IMR-90 (cell line): ENCODE results near the gene HS2ST1. TPM values are rescaled to one million over a fixed set of nuclear protein-coding genes. Genes with fewer than 3 reads are reported as not detected.

Source experiments
- ATAC-seq: fragments of 200-7000 bp; cut with Tn5 transposase; 2 replicates; pipeline ENCODE4 v1.9.1; 2020; ENCODE audit warnings: low read depth, mild to moderate bottlenecking, moderate library complexity
- BruUV-seq: library from RNA; stranded (reverse); fragments of 400-500 nt; replicated peaks from 2 replicates; lab custom pipeline; 2021; lab: Mats Ljungman, UMichigan
- CTCF ChIA-PET: fragments of 300-600 bp; formaldehyde crosslinking; extraction: SDS; loops from one replicate; lab custom pipeline; 2021; ENCODE audit warnings: antibody characterized with exemption; lab: Yijun Ruan, JAX
- POLR2A ChIA-PET: fragments of 300-600 bp; sonication (Branson Sonifier 250); formaldehyde crosslinking; loops from one replicate; lab custom pipeline; 2022; ENCODE audit warnings: antibody characterized with exemption; ENCODE audit not compliant: unreplicated experiment; lab: Charles Lee
- DNase-seq: peaks from one replicate; pipeline ENCODE4 v3.0.0; 2013
- H2AFZ ChIP-seq: replicated peaks from 2 replicates; pipeline ENCODE3; 2013; ENCODE audit warnings: low read length, mild to moderate bottlenecking; ENCODE audit not compliant: poor library complexity
- H2AK5ac ChIP-seq: 2 replicates; pipeline ENCODE4 v1.6.1; 2013; ENCODE audit warnings: low read depth, low read length, inconsistent platforms
- H2AK9ac ChIP-seq: replicated peaks from 2 replicates; pipeline ENCODE3; 2013; ENCODE audit warnings: mild to moderate bottlenecking, low read depth, low read length, moderate library complexity; ENCODE audit not compliant: poor library complexity
- H2BK120ac ChIP-seq: 2 replicates; pipeline ENCODE4 v1.6.1; 2013; ENCODE audit warnings: low read depth, low read length, inconsistent platforms
- H2BK15ac ChIP-seq: 3 replicates; pipeline ENCODE4 v1.6.1; 2013; ENCODE audit warnings: low read depth, low read length, inconsistent platforms
- H2BK20ac ChIP-seq: 2 replicates; pipeline ENCODE4 v1.6.1; 2013; ENCODE audit warnings: low read depth, mild to moderate bottlenecking, inconsistent platforms, low read length, moderate library complexity
- H2BK5ac ChIP-seq: 2 replicates; pipeline ENCODE4 v1.6.1; 2013; ENCODE audit warnings: mild to moderate bottlenecking, low read depth, low read length, inconsistent platforms; ENCODE audit not compliant: poor library complexity, severe bottlenecking
- H3K14ac ChIP-seq: replicated peaks from 2 replicates; pipeline ENCODE4 v1.6.1; 2013; ENCODE audit warnings: low read depth, low read length, inconsistent platforms
- H3K18ac ChIP-seq: 2 replicates; pipeline ENCODE4 v1.6.1; 2013; ENCODE audit warnings: low read depth, low read length, control low read depth
- H3K23ac ChIP-seq: 2 replicates; pipeline ENCODE4 v1.6.1; 2013; ENCODE audit warnings: low read depth, low read length, inconsistent platforms
- H3K27ac ChIP-seq: 2 replicates; pipeline ENCODE4 v1.5.1; 2013; ENCODE audit warnings: mild to moderate bottlenecking, control low read depth, low read length; ENCODE audit not compliant: insufficient read depth
- H3K27me3 ChIP-seq: 2 replicates; pipeline ENCODE4 v1.6.1; 2013; ENCODE audit warnings: low read length; ENCODE audit not compliant: control insufficient read depth, insufficient read depth
- H3K36me3 ChIP-seq: 2 replicates; pipeline ENCODE4 v1.6.1; 2013; ENCODE audit warnings: low read length, mixed read lengths; ENCODE audit not compliant: control insufficient read depth, insufficient read depth
- H3K4ac ChIP-seq: 2 replicates; pipeline ENCODE4 v1.6.1; 2013; ENCODE audit warnings: low read depth, low read length, inconsistent platforms
- H3K4me1 ChIP-seq: 2 replicates; pipeline ENCODE4 v1.6.1; 2013; ENCODE audit warnings: low read length, mixed read lengths; ENCODE audit not compliant: control insufficient read depth, insufficient read depth
- H3K4me2 ChIP-seq: 2 replicates; pipeline ENCODE4 v1.6.1; 2013; ENCODE audit warnings: low read depth, mild to moderate bottlenecking, control low read depth, low read length, moderate library complexity
- H3K4me3 ChIP-seq: 2 replicates; pipeline ENCODE4 v1.5.1; 2013; ENCODE audit warnings: low read depth, mild to moderate bottlenecking, control low read depth, low read length, moderate library complexity; ENCODE audit not compliant: insufficient read depth
- H3K56ac ChIP-seq: 2 replicates; pipeline ENCODE4 v1.6.1; 2013; ENCODE audit warnings: low read length, inconsistent platforms; ENCODE audit not compliant: insufficient read depth; ENCODE audit errors: extremely low read depth
- H3K79me1 ChIP-seq, 2 experiments: 2 replicates each; pipeline ENCODE4 v1.6.1; 2013; ENCODE audit warnings: low read length in 2 of 2, inconsistent platforms in 1 of 2, low read depth in 1 of 2
- H3K9ac ChIP-seq: 2 replicates; pipeline ENCODE4 v1.6.1; 2013; ENCODE audit warnings: low read depth, low read length, control low read depth
- H3K9me1 ChIP-seq: 2 replicates; pipeline ENCODE4 v1.6.1; 2013; ENCODE audit warnings: low read length, inconsistent platforms; ENCODE audit not compliant: insufficient read depth
- H3K9me3 ChIP-seq: 2 replicates; pipeline ENCODE4 v1.6.1; 2013; ENCODE audit warnings: low read length; ENCODE audit not compliant: control insufficient read depth, insufficient read depth
- H4K20me1 ChIP-seq: 2 replicates; pipeline ENCODE4 v1.6.1; 2013; ENCODE audit warnings: low read length, inconsistent platforms; ENCODE audit not compliant: insufficient read depth
- H4K5ac ChIP-seq: 2 replicates; pipeline ENCODE4 v1.6.1; 2013; ENCODE audit warnings: mild to moderate bottlenecking, low read depth, low read length, control low read depth
- H4K8ac ChIP-seq, 2 experiments: 2 replicates each; pipeline ENCODE4 v1.6.1; 2013; ENCODE audit warnings: low read depth in 2 of 2, low read length in 2 of 2, control low read depth in 1 of 2, inconsistent platforms in 1 of 2
- H4K91ac ChIP-seq: 2 replicates; pipeline ENCODE4 v1.6.1; 2013; ENCODE audit warnings: low read depth, low read length, inconsistent platforms; ENCODE audit not compliant: insufficient read depth
- FOS ChIP-seq: fragments of 150-350 bp; IDR thresholded peaks from 2 replicates; pipeline ENCODE4 v1.6.1; 2016; ENCODE audit warnings: low read depth, low read length
- MAFK ChIP-seq: IDR thresholded peaks from 2 replicates; pipeline ENCODE4 v1.6.1; 2012; ENCODE audit warnings: low read depth, low read length, improper control_type of control experiment
- MAZ ChIP-seq: IDR thresholded peaks from 2 replicates; pipeline ENCODE4 v1.6.1; 2012; ENCODE audit warnings: low read depth, mild to moderate bottlenecking, low read length, improper control_type of control experiment, moderate library complexity, borderline replicate concordance
- NFE2L2 ChIP-seq: fragments of 150-350 bp; IDR thresholded peaks from 2 replicates; pipeline ENCODE4 v1.6.1; 2016; ENCODE audit warnings: low read depth, mild to moderate bottlenecking, low read length
- RCOR1 ChIP-seq: IDR thresholded peaks from 2 replicates; pipeline ENCODE4 v1.6.1; 2012; ENCODE audit warnings: mild to moderate bottlenecking, low read length, improper control_type of control experiment; ENCODE audit not compliant: insufficient replicate concordance
- RFX5 ChIP-seq: IDR thresholded peaks from 2 replicates; pipeline ENCODE4 v1.8.0; 2012; ENCODE audit warnings: low read depth, mild to moderate bottlenecking, low read length, moderate library complexity
- SMC3 ChIP-seq: fragments of 150-350 bp; IDR thresholded peaks from 2 replicates; pipeline ENCODE4 v1.6.1; 2016; ENCODE audit warnings: low read depth, mild to moderate bottlenecking, antibody characterized with exemption, low read length, moderate library complexity
- WGBS, 2 experiments: methylation state at CpG; one replicate each; pipeline versions ENCODE4 v1.1.5 to v1.1.7; 2013; ENCODE audit warnings: missing lambda C conversion rate in 2 of 2; ENCODE audit not compliant: insufficient read length in 1 of 2; ENCODE audit errors: extremely low coverage in 2 of 2; 5-methylcytosine and 5-hydroxymethylcytosine counted together
- dilution Hi-C: fragments of 300-500 bp; cut with HindIII; formaldehyde crosslinking; loops from one replicate; pipeline ENCODE4 v1.14.3; 2018; ENCODE audit warnings: low sequenced_read_pairs; ENCODE audit not compliant: unreplicated experiment
- in situ Hi-C: fragments of 300-500 bp; cut with MboI; formaldehyde crosslinking; loops from 3 replicates; pipeline ENCODE4 v1.14.3; 2019; ENCODE audit warnings: low sequenced_read_pairs, inconsistent platforms, mixed read lengths
- intact Hi-C: fragments of 100-400 bp; cut with micrococcal nuclease; formaldehyde crosslinking; loops from 2 replicates; pipeline ENCODE4 v1.10.0; 2022
- polyA plus RNA-seq, 3 experiments: library from polyadenylated mRNA; depleted of rRNA; stranded (reverse); fragments of >200 nt; gene quantifications; 2 replicates each; pipeline ENCODE4 v1.2.3, GENCODE V29; 2012; ENCODE audit warnings: low replicate concordance in 1 of 3
- total RNA-seq: library from RNA; depleted of rRNA; stranded (reverse); fragments of >200 nt; gene quantifications from 2 replicates; pipeline ENCODE4 v1.2.3, GENCODE V29; 2012
- TF ChIP-seq, protein P1 (sequence below): fragments of 150-350 bp; IDR thresholded peaks from 2 replicates; pipeline ENCODE4 v1.6.1; 2017; ENCODE audit warnings: mild to moderate bottlenecking, antibody characterized with exemption, low read length, low read depth

The HS2ST1 gene
- total and polyA plus RNA-seq, 2 of the 4 experiments (the other 2 are of a cell fraction) = 7.8 to 13.1 TPM

DNA sequence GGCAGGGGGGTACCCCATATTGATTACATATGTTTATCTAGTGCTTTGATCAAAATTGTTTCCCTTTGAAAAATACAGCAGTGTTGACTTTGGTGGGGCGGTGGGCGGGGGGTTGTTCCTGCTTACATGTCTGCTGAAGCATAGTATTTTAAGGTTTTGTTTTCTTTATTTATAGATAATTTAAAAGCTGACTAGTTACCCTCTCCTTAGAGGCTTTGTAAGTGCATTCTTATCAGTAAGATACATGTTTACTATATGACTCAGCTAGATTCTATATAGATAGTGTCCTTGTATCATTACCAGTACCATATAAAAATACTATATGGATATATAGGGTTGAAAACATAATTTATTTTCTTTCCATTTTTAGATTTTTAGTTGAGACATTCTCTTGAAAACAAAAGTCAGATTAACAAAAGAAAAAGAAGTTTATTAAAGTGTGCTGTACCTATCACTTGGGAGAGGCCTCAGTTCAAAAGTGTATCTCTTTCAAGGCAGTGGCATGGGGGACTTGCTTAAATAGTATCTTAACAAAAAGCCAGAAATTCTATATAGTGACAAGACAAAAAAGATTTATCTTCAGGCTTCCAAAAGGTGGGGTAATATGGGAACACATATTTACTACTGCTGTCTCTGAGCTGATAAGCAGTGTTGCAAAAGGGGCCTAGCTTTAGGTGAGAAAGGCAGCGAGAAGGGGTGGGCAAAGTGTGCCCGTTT lies 79.0 kb downstream of the HS2ST1 start:
- no CpG with 5 or more reads among the region's 4 CpGs for WGBS, 2 experiments
- POLR2A ChIA-PET = no interaction called here
- Histone ChIP-seq H2AFZ (no peak overlapping the region), H2BK5ac (no peak overlapping the region), H4K5ac (no peak overlapping the region), H2AK9ac (no peak overlapping the region), H3K4ac (no peak overlapping the region), H3K27ac (no peak overlapping the region), H2BK15ac (no peak overlapping the region), H3K14ac (no peak overlapping the region), H3K27me3 (no peaks in the 10 kb centered on the region), H4K20me1 (no peaks in the 10 kb centered on the region), H3K4me3 (no peak overlapping the region), H3K36me3 (no peaks in the 10 kb centered on the region), H3K56ac (no peak overlapping the region), H2AK5ac (no peak overlapping the region), H3K23ac (no peak overlapping the region), H4K91ac (no peak overlapping the region), H3K9me3 (no peaks in the 10 kb centered on the region), H3K18ac (no peak overlapping the region), H3K4me1 (no peaks in the 10 kb centered on the region), H2BK20ac (no peak overlapping the region), H2BK120ac (no peak overlapping the region), H3K4me2 (no peak overlapping the region; the same call in 1 of the 2 replicates), H3K9ac (no peak overlapping the region), H3K79me1 (peaks cover 0 to 2% of the 10 kb centered on the region in 2 experiments; a peak in 1 of 4 replicates), H4K8ac (no peak overlapping the region), H3K9me1 (no peaks in the 10 kb centered on the region)
- DNase-seq (no peak), ATAC-seq (peak; percentile 72)
- intact Hi-C loops = no loop called here
- CTCF ChIA-PET = no interaction called here
- BruUV-seq = no TSS peak
- in situ Hi-C loops = no loop called here
- no peak for TF ChIP-seq FOS
- no peak for TF ChIP-seq NFE2L2
- TF ChIP-seq RFX5 = no peak
- TF ChIP-seq MAZ = no peak
- no peak for TF ChIP-seq RCOR1
- TF ChIP-seq SMC3 = no peak
- TF ChIP-seq MAFK = no peak
- TF ChIP-seq, protein P1, sequence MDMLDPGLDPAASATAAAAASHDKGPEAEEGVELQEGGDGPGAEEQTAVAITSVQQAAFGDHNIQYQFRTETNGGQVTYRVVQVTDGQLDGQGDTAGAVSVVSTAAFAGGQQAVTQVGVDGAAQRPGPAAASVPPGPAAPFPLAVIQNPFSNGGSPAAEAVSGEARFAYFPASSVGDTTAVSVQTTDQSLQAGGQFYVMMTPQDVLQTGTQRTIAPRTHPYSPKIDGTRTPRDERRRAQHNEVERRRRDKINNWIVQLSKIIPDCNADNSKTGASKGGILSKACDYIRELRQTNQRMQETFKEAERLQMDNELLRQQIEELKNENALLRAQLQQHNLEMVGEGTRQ = no peak
- dilution Hi-C loops = no loop called here
